Testis (tissue), 3 donors: ENCODE results near the gene MIER2. TPM values are rescaled to one million over a fixed set of nuclear protein-coding genes. Genes with fewer than 3 reads are reported as not detected.
"Not testable (repeated sequence)": the region's sequence is repeated elsewhere in the genome, so short reads cannot be mapped to it uniquely, and the experiment has no call there.

ENCODE experiments used
- DNase-seq: peaks from one replicate; pipeline ENCODE4 v3.0.0-alpha.2; 2019
- H3K27ac ChIP-seq, 2 donors: fragments of 200-600 bp; sonication (generic); one replicate each; pipeline ENCODE4 v1.5.1; 2019
- H3K27me3 ChIP-seq: fragments of 200-600 bp; sonication (generic); one replicate; pipeline ENCODE4 v1.5.1; 2019
- H3K36me3 ChIP-seq: fragments of 200-600 bp; sonication (generic); one replicate; pipeline ENCODE4 v1.5.1; 2017; ENCODE audit warnings: low read depth; ENCODE audit errors: missing control alignments
- H3K4me1 ChIP-seq: fragments of 200-600 bp; sonication (generic); one replicate; pipeline ENCODE4 v1.5.1; 2019
- H3K4me3 ChIP-seq, 2 donors: fragments of 200-600 bp; sonication (generic); one replicate each; pipeline ENCODE4 v1.5.1; 2017 to 2019
- H3K9me3 ChIP-seq: fragments of 200-600 bp; sonication (generic); one replicate; pipeline ENCODE4 v1.5.1; 2017
- POLR2A ChIP-seq: fragments of 450-650 bp; IDR thresholded peaks from one replicate; pipeline ENCODE4 v1.6.1; 2017; ENCODE audit warnings: antibody characterized with exemption, mild to moderate bottlenecking, moderate library complexity
- WGBS, 2 donors: methylation state at CpG; one replicate each; pipeline ENCODE4 v1.1.5; 2018; 5-methylcytosine and 5-hydroxymethylcytosine counted together
- intact Hi-C: fragments of 100-400 bp; cut with DNase I; formaldehyde crosslinking; loops from one replicate; pipeline ENCODE4 v1.15.1; 2023; ENCODE audit warnings: low total_unique reads
- polyA plus RNA-seq: library from polyadenylated mRNA; stranded (reverse); fragments of 350-450 nt; fragmentation: Illumina TruSeq; extraction: RNeasy Lipid Tissue Mini Kit (QIAGEN cat#74804); gene quantifications from one replicate; pipeline ENCODE4 v1.2.3, GENCODE V29; 2014; ENCODE audit warnings: low read depth, low replicate concordance; ENCODE audit not compliant: insufficient read depth
- total RNA-seq, 2 donors: library from RNA; depleted of rRNA; stranded (reverse); fragments of >200 nt; gene quantifications; one replicate each; pipeline ENCODE4 v1.2.3, GENCODE V29; 2016
- TF ChIP-seq, protein P1 (sequence below), 3 experiments: fragments of 450-650 bp in 2 of 3; fragments of 200-600 bp in 1 of 3; sonication (generic) in 1 of 3; IDR thresholded peaks; one replicate each; pipeline ENCODE4 v1.5.1; 2016 to 2019; ENCODE audit warnings: antibody characterized with exemption in 3 of 3, mild to moderate bottlenecking in 2 of 3, moderate library complexity in 1 of 3

Gene MIER2
- total and polyA plus RNA-seq, 3 donors from 2014 or later, result 47.6 to 64.0 (median 54.6) TPM

DNA sequence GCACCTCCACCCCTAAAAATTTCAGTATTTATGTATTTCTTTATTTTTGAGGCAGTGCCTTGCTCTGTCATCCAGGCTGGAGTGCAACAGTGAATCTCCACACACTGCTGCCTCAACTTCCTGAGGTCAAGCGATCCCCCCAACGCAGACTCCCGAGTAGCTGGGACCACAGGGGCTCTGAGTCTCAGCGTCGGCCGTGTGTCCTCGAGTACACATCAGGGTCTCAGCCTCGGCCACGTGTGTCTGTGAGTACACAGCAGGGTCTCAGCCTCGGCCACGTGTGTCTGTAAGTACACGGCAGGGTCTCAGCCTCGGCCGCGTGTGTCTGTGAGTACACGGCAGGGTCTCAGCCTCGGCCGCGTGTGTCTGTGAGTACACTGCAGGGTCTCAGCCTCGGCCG is 43.2 kb upstream of the MIER2 start:
- DNase-seq, result no peak
- no peaks in the 10 kb centered on the region for H3K36me3 ChIP-seq
- no peaks in the 10 kb centered on the region for H3K9me3 ChIP-seq
- TF ChIP-seq, protein P1, sequence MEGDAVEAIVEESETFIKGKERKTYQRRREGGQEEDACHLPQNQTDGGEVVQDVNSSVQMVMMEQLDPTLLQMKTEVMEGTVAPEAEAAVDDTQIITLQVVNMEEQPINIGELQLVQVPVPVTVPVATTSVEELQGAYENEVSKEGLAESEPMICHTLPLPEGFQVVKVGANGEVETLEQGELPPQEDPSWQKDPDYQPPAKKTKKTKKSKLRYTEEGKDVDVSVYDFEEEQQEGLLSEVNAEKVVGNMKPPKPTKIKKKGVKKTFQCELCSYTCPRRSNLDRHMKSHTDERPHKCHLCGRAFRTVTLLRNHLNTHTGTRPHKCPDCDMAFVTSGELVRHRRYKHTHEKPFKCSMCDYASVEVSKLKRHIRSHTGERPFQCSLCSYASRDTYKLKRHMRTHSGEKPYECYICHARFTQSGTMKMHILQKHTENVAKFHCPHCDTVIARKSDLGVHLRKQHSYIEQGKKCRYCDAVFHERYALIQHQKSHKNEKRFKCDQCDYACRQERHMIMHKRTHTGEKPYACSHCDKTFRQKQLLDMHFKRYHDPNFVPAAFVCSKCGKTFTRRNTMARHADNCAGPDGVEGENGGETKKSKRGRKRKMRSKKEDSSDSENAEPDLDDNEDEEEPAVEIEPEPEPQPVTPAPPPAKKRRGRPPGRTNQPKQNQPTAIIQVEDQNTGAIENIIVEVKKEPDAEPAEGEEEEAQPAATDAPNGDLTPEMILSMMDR (IDR thresholded peaks at IDR 0.05), result no peak
- TF ChIP-seq POLR2A, result no peak
- no peak overlapping the region for H3K4me3 ChIP-seq
- intact Hi-C loops, result no loop called here
- no peaks in the 10 kb centered on the region for H3K27me3 ChIP-seq
- no peaks in the 10 kb centered on the region for H3K4me1 ChIP-seq
- 84 to 94% methylated on average over 11 of the region's 21 CpGs for WGBS, 2 donors
- H3K27ac ChIP-seq, result no peak overlapping the region

DNA sequence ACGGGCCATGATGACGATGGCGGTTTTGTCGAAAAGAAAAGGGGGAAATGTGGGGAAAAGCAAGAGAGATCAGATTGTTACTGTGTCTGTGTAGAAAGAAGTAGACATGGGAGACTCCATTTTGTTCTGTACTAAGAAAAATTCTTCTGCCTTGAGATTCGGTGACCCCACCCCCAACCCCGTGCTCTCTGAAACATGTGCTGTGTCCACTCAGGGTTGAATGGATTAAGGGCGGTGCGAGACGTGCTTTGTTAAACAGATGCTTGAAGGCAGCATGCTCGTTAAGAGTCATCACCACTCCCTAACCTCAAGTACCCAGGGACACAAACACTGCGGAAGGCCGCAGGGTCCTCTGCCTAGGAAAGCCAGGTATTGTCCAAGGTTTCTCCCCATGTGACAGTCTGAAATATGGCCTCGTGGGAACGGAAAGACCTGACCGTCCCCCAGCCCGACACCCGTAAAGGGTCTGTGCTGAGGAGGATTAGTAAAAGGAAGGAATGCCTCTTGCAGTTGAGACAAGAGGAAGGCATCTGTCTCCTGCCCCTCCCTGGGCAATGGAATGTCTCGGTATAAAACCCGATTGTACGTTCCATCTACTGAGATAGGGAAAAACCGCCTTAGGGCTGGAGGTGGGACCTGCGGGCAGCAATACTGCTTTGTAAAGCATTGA is 42.2 kb upstream of the MIER2 start:
- H3K27me3 ChIP-seq, H3K36me3 ChIP-seq, intact Hi-C loops, H3K9me3 ChIP-seq, H3K27ac ChIP-seq, DNase-seq, H3K4me3 ChIP-seq, H3K4me1 ChIP-seq: not testable (repeated sequence)
- 45 to 53% methylated on average over 11 to 13 of the region's 22 CpGs for WGBS, 2 donors

DNA sequence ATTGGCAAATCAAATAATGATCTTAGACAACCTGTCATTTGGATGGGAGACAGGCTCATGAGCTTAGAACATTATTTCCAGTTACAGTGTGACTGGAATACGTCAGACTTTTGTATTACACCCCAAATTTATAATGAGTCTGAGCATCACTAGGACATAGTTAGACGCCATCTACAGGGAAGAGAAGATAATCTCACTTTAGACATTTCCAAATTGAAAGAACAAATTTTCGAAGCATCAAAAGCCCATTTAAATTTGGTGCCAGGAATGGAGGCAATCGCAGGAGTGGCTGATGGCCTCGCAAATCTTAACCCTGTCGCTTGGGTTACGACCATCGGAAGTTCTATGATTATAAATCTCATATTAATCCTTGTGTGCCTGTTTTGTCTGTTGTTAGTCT is 41.6 kb upstream of the MIER2 start:
- H3K27ac ChIP-seq, H3K4me3 ChIP-seq, DNase-seq, H3K4me1 ChIP-seq, H3K9me3 ChIP-seq, H3K36me3 ChIP-seq, intact Hi-C loops, H3K27me3 ChIP-seq: not testable (repeated sequence)
- 57 to 58% methylated on average over 8 of the region's 8 CpGs for WGBS, 2 donors

DNA sequence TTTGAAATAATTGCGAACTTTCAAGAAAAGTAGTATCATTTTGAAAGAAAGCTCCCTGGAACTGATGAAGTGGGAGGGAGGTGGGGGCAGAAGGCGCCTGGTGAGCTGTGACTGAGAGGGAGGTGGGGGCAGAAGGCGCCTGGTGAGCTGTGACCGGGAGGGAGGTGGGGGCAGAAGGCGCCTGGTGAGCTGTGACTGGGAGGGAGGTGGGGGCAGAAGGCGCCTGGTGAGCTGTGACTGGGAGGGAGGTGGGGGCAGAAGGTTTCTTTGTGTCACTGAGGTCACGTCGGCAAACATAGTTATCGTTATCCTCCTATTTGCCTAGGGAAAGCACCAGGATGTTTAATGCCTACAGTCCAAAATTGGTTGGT is 40.2 kb upstream of the MIER2 start:
- DNase-seq, result no peak
- 75 to 76% methylated on average over 9 of the region's 9 CpGs for WGBS, 2 donors
- no peaks in the 10 kb centered on the region for H3K9me3 ChIP-seq
- no peaks in the 10 kb centered on the region for H3K4me1 ChIP-seq
- no peak overlapping the region for H3K27ac ChIP-seq
- TF ChIP-seq, protein P1 (IDR thresholded peaks at IDR 0.05), result no peak
- TF ChIP-seq POLR2A, result no peak
- H3K27me3 ChIP-seq, result no peaks in the 10 kb centered on the region
- H3K36me3 ChIP-seq, result no peaks in the 10 kb centered on the region
- no peak overlapping the region for H3K4me3 ChIP-seq
- intact Hi-C loops, result no loop called here

DNA sequence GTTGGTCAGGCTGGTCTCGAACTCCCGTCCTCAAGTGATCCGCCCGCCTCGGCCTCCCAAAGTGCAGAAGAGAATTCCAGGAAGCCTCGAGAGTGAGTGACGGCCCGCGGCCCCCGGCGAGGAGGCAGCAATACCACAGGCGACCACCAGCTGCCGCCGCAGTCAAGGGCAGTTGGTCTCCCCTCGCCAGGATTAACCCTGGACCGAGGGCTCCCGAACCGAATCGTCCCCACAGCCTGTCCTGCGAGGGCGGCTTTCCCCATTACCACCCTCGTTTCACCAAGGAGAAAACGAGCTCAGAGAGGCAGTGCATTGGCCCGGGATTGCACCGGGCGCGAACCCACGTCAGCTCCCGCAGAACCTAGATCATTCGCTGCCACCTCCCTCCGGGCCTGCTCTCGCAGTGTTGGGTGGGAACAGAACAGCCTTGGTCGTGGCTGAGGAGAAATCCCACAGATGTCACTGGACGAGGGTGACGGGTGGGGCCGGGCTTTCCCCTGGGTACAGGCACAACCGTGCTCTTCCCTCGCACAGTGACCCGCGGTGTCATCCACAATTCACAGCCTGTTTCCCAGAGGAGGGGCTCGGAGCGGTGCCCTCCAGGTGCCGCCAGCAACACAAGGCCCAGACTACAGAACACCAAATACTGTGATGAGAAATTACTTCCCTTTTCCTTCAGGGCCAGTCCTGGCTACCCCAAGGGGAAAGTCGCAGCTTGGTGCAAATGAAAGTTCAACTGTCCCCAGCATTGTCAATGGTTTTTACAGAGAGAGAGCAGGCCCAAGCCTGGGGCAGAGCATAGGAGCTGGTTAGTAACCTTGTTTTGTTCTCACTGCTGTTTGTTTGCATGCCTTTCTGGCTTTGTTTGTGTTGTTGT is 39.6 kb upstream of the MIER2 start:
- 45 to 61% methylated on average over 39 to 44 of the region's 44 CpGs for WGBS, 2 donors
- no peaks in the 10 kb centered on the region for H3K4me1 ChIP-seq
- H3K9me3 ChIP-seq, result no peaks in the 10 kb centered on the region
- no peaks in the 10 kb centered on the region for H3K36me3 ChIP-seq
- TF ChIP-seq POLR2A, result no peak
- TF ChIP-seq, protein P1 (IDR thresholded peaks at IDR 0.05), result peak in 2 of 3 experiments; percentile 26 to 34
- DNase-seq, result no peak
- intact Hi-C loops, result no loop called here
- H3K27me3 ChIP-seq, result no peaks in the 10 kb centered on the region
- H3K27ac ChIP-seq, result no peak overlapping the region
- no peak overlapping the region for H3K4me3 ChIP-seq
